HG03565 (cell line): ENCODE results near the gene SLC25A25.

Source experiments
- ATAC-seq: cut with Tn5 transposase; IDR thresholded peaks from one replicate; pipeline ENCODE4 v1.9.1; 2021; ENCODE audit warnings: mild to moderate bottlenecking, moderate library complexity; ENCODE audit not compliant: unreplicated experiment

Gene SLC25A25

GRCh38 chr9:128143525-128144238, 75.7 kb downstream of the SLC25A25 start:
- no peak for ATAC-seq

- ATAC-seq: no peak
These were observed 76.5 kb downstream of the SLC25A25 start for GRCh38 chr9:128144239-128145181.

- no peak for ATAC-seq
These were observed 77.5 kb downstream of the SLC25A25 start for GRCh38 chr9:128145536-128145935.

GRCh38 chr9:128145951-128146351, 77.9 kb downstream of the SLC25A25 start:
- ATAC-seq: no peak

GRCh38 chr9:128146591-128147120, 78.6 kb downstream of the SLC25A25 start:
- no peak for ATAC-seq

- ATAC-seq: no peak
These were observed 80.5 kb downstream of the SLC25A25 start for GRCh38 chr9:128148509-128149000.

GRCh38 chr9:128149001-128149701, 81.1 kb downstream of the SLC25A25 start, which contains the start of gene LCN2:
Gene LCN2, plus strand, starts transcription at chr9:128149453. Its CDS starts 73 bp downstream, at chr9:128149526.
- ATAC-seq: no peak

- ATAC-seq: no peak
These were observed 82.0 kb downstream of the SLC25A25 start for GRCh38 chr9:128149951-128150593.

GRCh38 chr9:128150594-128151308, 82.7 kb downstream of the SLC25A25 start:
- no peak for ATAC-seq

GRCh38 chr9:128151309-128152132, 83.5 kb downstream of the SLC25A25 start:
- no peak for ATAC-seq

- ATAC-seq: no peak
These were observed 84.4 kb downstream of the SLC25A25 start for GRCh38 chr9:128152133-128153059.

- ATAC-seq: no peak
These were observed 85.3 kb downstream of the SLC25A25 start for GRCh38 chr9:128153060-128153946.

GRCh38 chr9:128153947-128154695, 86.1 kb downstream of the SLC25A25 start:
- ATAC-seq: no peak

- no peak for ATAC-seq
These were observed 87.9 kb downstream of the SLC25A25 start for GRCh38 chr9:128155736-128156500.
